Neural progenitor cell (in vitro differentiated cells): ENCODE measurements around the gene ERMN.

Experiments used
- CTCF ChIP-seq: fragments of 200-600 bp; sonication (generic); IDR thresholded peaks from 2 replicates; pipeline ENCODE4 v1.5.1; 2017; ENCODE audit warnings: antibody characterized with exemption, mild to moderate bottlenecking
- EZH2 ChIP-seq: fragments of 200-600 bp; sonication (generic); IDR thresholded peaks from 2 replicates; pipeline ENCODE4 v1.6.1; 2017; ENCODE audit warnings: antibody characterized with exemption, mild to moderate bottlenecking, moderate library complexity
- EZH2phosphoT487 ChIP-seq: fragments of 200-600 bp; sonication (generic); IDR thresholded peaks from 2 replicates; pipeline ENCODE4 v1.6.1; 2017; ENCODE audit warnings: antibody characterized with exemption

- TF ChIP-seq CTCF = no peak
- no peak for TF ChIP-seq EZH2phosphoT487
- TF ChIP-seq EZH2 = no peak
Measured at GRCh38 chr2:157324331-157324843, 1.2 kb downstream of the ERMN start.
